ENCODE results near the gene ADAM19. TPM values are rescaled to one million over a fixed set of nuclear protein-coding genes. Genes with fewer than 3 reads are reported as not detected.

The ADAM19 gene
- total and polyA plus RNA-seq, 9 donors = 11.0 to 27.7 (median 20.3) TPM

GRCh38 chr5:157596487-157596886 is 20.9 kb upstream of the ADAM19 start:
- no peaks in the 10 kb centered on the region for H3K36me3 ChIP-seq (ENCODE audit: control insufficient read depth, insufficient read depth, low read length)
- H3K9me3 ChIP-seq (replicated peaks; ENCODE audit: control insufficient read depth, low read depth, low read length) = no peaks in the 10 kb centered on the region
- H3K4me1 ChIP-seq (ENCODE audit: control insufficient read depth, insufficient read depth, low read length) = peaks cover 4% of the 10 kb centered on the region
- WGBS (ENCODE audit: insufficient coverage) = no CpG with 5 or more reads among the region's 5 CpGs
- H3K4me3 ChIP-seq (ENCODE audit: low read length) = no peak overlapping the region
- no peak overlapping the region for H3K27ac ChIP-seq (ENCODE audit: low read length)
- H3K27me3 ChIP-seq (ENCODE audit: control insufficient read depth, insufficient read depth, low read length) = no peaks in the 10 kb centered on the region
- no peak for DNase-seq

- H3K9me3 ChIP-seq (replicated peaks; ENCODE audit: control insufficient read depth, low read depth, low read length) = no peaks in the 10 kb centered on the region
- H3K4me1 ChIP-seq (ENCODE audit: control insufficient read depth, insufficient read depth, low read length) = peaks cover 4% of the 10 kb centered on the region
- no CpG with 5 or more reads among the region's 2 CpGs for WGBS (ENCODE audit: insufficient coverage)
- no peaks in the 10 kb centered on the region for H3K36me3 ChIP-seq (ENCODE audit: control insufficient read depth, insufficient read depth, low read length)
- DNase-seq = no peak
- no peak overlapping the region for H3K27ac ChIP-seq (ENCODE audit: low read length)
- no peak overlapping the region for H3K4me3 ChIP-seq (ENCODE audit: low read length)
- H3K27me3 ChIP-seq (ENCODE audit: control insufficient read depth, insufficient read depth, low read length) = no peaks in the 10 kb centered on the region
Observed at GRCh38 chr5:157594675-157595459, 19.3 kb upstream of the ADAM19 start.

- H3K27me3 ChIP-seq (ENCODE audit: control insufficient read depth, insufficient read depth, low read length) = no peaks in the 10 kb centered on the region
- DNase-seq = no peak
- H3K27ac ChIP-seq (ENCODE audit: low read length) = no peak overlapping the region
- no peak overlapping the region for H3K4me3 ChIP-seq (ENCODE audit: low read length)
- H3K9me3 ChIP-seq (replicated peaks; ENCODE audit: control insufficient read depth, low read depth, low read length) = no peaks in the 10 kb centered on the region
- no peaks in the 10 kb centered on the region for H3K36me3 ChIP-seq (ENCODE audit: control insufficient read depth, insufficient read depth, low read length)
- peaks cover 4% of the 10 kb centered on the region for H3K4me1 ChIP-seq (ENCODE audit: control insufficient read depth, insufficient read depth, low read length)
Observed at GRCh38 chr5:157594257-157594656, 18.7 kb upstream of the ADAM19 start.

GRCh38 chr5:157593052-157593757 is 17.6 kb upstream of the ADAM19 start:
- Histone ChIP-seq H3K9me3 (replicated peaks; ENCODE audit: control insufficient read depth, low read depth, low read length) (no peaks in the 10 kb centered on the region), H3K27ac (ENCODE audit: low read length) (no peak overlapping the region), H3K4me1 (ENCODE audit: control insufficient read depth, insufficient read depth, low read length) (peaks cover 4% of the 10 kb centered on the region), H3K27me3 (ENCODE audit: control insufficient read depth, insufficient read depth, low read length) (no peaks in the 10 kb centered on the region), H3K4me3 (ENCODE audit: low read length) (no peak overlapping the region), H3K36me3 (ENCODE audit: control insufficient read depth, insufficient read depth, low read length) (no peaks in the 10 kb centered on the region)
- WGBS (ENCODE audit: insufficient coverage) = 55% methylated on average over 4 of the region's 6 CpGs
- DNase-seq = no peak

GRCh38 chr5:157592594-157592993 is 17.0 kb upstream of the ADAM19 start:
- Histone ChIP-seq H3K4me1 (ENCODE audit: control insufficient read depth, insufficient read depth, low read length) (peaks cover 4% of the 10 kb centered on the region), H3K27ac (ENCODE audit: low read length) (no peak overlapping the region), H3K27me3 (ENCODE audit: control insufficient read depth, insufficient read depth, low read length) (no peaks in the 10 kb centered on the region), H3K9me3 (replicated peaks; ENCODE audit: control insufficient read depth, low read depth, low read length) (no peaks in the 10 kb centered on the region), H3K4me3 (ENCODE audit: low read length) (no peak overlapping the region), H3K36me3 (ENCODE audit: control insufficient read depth, insufficient read depth, low read length) (no peaks in the 10 kb centered on the region)
- WGBS (ENCODE audit: insufficient coverage) = no CpG with 5 or more reads among the region's 3 CpGs
- DNase-seq = no peak

- no peak for DNase-seq
- H3K27ac ChIP-seq (ENCODE audit: low read length) = no peak overlapping the region
- H3K36me3 ChIP-seq (ENCODE audit: control insufficient read depth, insufficient read depth, low read length) = no peaks in the 10 kb centered on the region
- no peaks in the 10 kb centered on the region for H3K27me3 ChIP-seq (ENCODE audit: control insufficient read depth, insufficient read depth, low read length)
- H3K4me1 ChIP-seq (ENCODE audit: control insufficient read depth, insufficient read depth, low read length) = peaks cover 4% of the 10 kb centered on the region
- no peaks in the 10 kb centered on the region for H3K9me3 ChIP-seq (replicated peaks; ENCODE audit: control insufficient read depth, low read depth, low read length)
- no peak overlapping the region for H3K4me3 ChIP-seq (ENCODE audit: low read length)
Observed at GRCh38 chr5:157590478-157590877, 14.9 kb upstream of the ADAM19 start.

- no peak overlapping the region for H3K27ac ChIP-seq (ENCODE audit: low read length)
- WGBS (ENCODE audit: insufficient coverage) = no CpG with 5 or more reads among the region's 1 CpG
Observed at GRCh38 chr5:157584628-157585027, 9.1 kb upstream of the ADAM19 start.

GRCh38 chr5:157582731-157583620 is 7.4 kb upstream of the ADAM19 start:
- Histone ChIP-seq H3K4me3 (ENCODE audit: low read length) (no peak overlapping the region), H3K9me3 (replicated peaks; ENCODE audit: control insufficient read depth, low read depth, low read length) (no peaks in the 10 kb centered on the region), H3K27ac (ENCODE audit: low read length) (no peak overlapping the region), H3K27me3 (ENCODE audit: control insufficient read depth, insufficient read depth, low read length) (no peaks in the 10 kb centered on the region), H3K36me3 (ENCODE audit: control insufficient read depth, insufficient read depth, low read length) (no peaks in the 10 kb centered on the region), H3K4me1 (ENCODE audit: control insufficient read depth, insufficient read depth, low read length) (no peaks in the 10 kb centered on the region)
- 78% methylated on average over 3 of the region's 10 CpGs for WGBS (ENCODE audit: insufficient coverage)
- no peak for DNase-seq

More at GRCh38 chr5:157584628-157585027, 9.1 kb upstream of the ADAM19 start:
- H3K9me3 ChIP-seq (replicated peaks; ENCODE audit: control insufficient read depth, low read depth, low read length) = no peaks in the 10 kb centered on the region
- no peak overlapping the region for H3K4me3 ChIP-seq (ENCODE audit: low read length)
- no peaks in the 10 kb centered on the region for H3K36me3 ChIP-seq (ENCODE audit: control insufficient read depth, insufficient read depth, low read length)
- H3K4me1 ChIP-seq (ENCODE audit: control insufficient read depth, insufficient read depth, low read length) = no peaks in the 10 kb centered on the region
- DNase-seq = no peak
- H3K27me3 ChIP-seq (ENCODE audit: control insufficient read depth, insufficient read depth, low read length) = no peaks in the 10 kb centered on the region

GRCh38 chr5:157581901-157582300 is 6.3 kb upstream of the ADAM19 start:
- Histone ChIP-seq H3K27ac (ENCODE audit: low read length) (no peak overlapping the region), H3K36me3 (ENCODE audit: control insufficient read depth, insufficient read depth, low read length) (no peaks in the 10 kb centered on the region), H3K9me3 (replicated peaks; ENCODE audit: control insufficient read depth, low read depth, low read length) (no peaks in the 10 kb centered on the region), H3K27me3 (ENCODE audit: control insufficient read depth, insufficient read depth, low read length) (no peaks in the 10 kb centered on the region), H3K4me3 (ENCODE audit: low read length) (no peak overlapping the region), H3K4me1 (ENCODE audit: control insufficient read depth, insufficient read depth, low read length) (no peaks in the 10 kb centered on the region)
- DNase-seq = peak; percentile 54
- WGBS (ENCODE audit: insufficient coverage) = 90% methylated on average over 2 of the region's 5 CpGs
